Spleen (tissue), 7 donors: ENCODE data around the gene PANX3.

Source experiments
- POLR2A ChIP-seq, 3 donors: fragments of 450-650 bp; IDR thresholded peaks; one replicate each; pipeline ENCODE4 v1.5.1; 2017; ENCODE audit warnings: antibody characterized with exemption in 3 of 3, mild to moderate bottlenecking in 1 of 3
- POLR2AphosphoS5 ChIP-seq, 3 donors: sonication (generic); formaldehyde crosslinking; IDR thresholded peaks; one replicate each; pipeline ENCODE4 v1.5.1; 2017; ENCODE audit warnings: antibody characterized with exemption in 3 of 3
- TF ChIP-seq, protein P1 (sequence below), 11 experiments: fragments of 200-600 bp in 7 of 11; fragments of 450-650 bp in 4 of 11; sonication (generic) in 4 of 11; IDR thresholded peaks in 8 of 11; conservative IDR thresholded peaks in 3 of 11; 1 replicate in 7 of 11; 2 replicates in 4 of 11; pipeline versions ENCODE4 v1.4.0 to v1.8.0; 2016 to 2021; ENCODE audit warnings: antibody characterized with exemption in 11 of 11, inconsistent platforms in 4 of 11, mild to moderate bottlenecking in 1 of 11
- donor health status: DM: no; HTN: no; CAD: no; lungs with moderate emphysema.
- donor health status: DM: no; HTN: no; CAD: no.
- donor health status: DM: no; HTN: no; CAD: no.

DNA sequence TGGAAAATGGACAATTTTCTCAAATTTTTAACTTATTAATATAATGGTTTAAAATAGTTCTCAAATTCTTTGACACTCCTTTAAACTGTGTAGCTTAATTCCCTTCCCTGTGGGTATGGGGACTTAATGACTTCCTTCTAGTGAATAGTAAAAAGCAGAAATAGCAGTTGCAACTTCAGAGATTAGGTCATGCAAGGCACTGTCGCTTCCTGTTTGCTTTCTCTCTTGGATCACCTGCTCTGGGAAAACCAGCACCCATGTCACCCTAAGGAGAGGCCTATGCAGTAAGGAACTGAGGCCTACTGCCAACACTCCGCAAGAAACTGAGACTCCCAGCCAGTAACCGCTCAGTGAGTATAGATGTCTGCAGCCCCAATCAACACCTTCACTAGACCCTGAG, 5.5 kb upstream of the PANX3 start:
- TF ChIP-seq, protein P1, sequence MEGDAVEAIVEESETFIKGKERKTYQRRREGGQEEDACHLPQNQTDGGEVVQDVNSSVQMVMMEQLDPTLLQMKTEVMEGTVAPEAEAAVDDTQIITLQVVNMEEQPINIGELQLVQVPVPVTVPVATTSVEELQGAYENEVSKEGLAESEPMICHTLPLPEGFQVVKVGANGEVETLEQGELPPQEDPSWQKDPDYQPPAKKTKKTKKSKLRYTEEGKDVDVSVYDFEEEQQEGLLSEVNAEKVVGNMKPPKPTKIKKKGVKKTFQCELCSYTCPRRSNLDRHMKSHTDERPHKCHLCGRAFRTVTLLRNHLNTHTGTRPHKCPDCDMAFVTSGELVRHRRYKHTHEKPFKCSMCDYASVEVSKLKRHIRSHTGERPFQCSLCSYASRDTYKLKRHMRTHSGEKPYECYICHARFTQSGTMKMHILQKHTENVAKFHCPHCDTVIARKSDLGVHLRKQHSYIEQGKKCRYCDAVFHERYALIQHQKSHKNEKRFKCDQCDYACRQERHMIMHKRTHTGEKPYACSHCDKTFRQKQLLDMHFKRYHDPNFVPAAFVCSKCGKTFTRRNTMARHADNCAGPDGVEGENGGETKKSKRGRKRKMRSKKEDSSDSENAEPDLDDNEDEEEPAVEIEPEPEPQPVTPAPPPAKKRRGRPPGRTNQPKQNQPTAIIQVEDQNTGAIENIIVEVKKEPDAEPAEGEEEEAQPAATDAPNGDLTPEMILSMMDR (IDR thresholded peaks at IDR 0.05 in 8 of 11, conservative IDR thresholded peaks at IDR 0.05 in 3 of 11), result no peak
- TF ChIP-seq POLR2AphosphoS5 (IDR thresholded peaks at IDR 0.05), result no peak
- TF ChIP-seq POLR2A (IDR thresholded peaks at IDR 0.05), result no peak
